ENCODE results near the gene MRPS5. TPM values are rescaled to one million over a fixed set of nuclear protein-coding genes. Genes with fewer than 3 reads are reported as not detected.
A peak's percentile ranks its signal among the peaks of the same experiment; 100 is the strongest.
"Not testable (repeated sequence)": the region's sequence is repeated elsewhere in the genome, so short reads cannot be mapped to it uniquely, and the experiment has no call there.

The MRPS5 gene
- polyA plus RNA-seq (ENCODE audit: insufficient read length): 61.1 TPM

- peak; percentile 87 for DNase-seq
These were observed at the start of gene MRPS5 for GRCh38 chr2:95121407-95122196. Gene MRPS5 (minus strand): TSS chr2:95121808. CDS start chr2:95121791, 17 bp downstream.

GRCh38 chr2:95166065-95166763, 44.6 kb upstream of the MRPS5 start:
- DNase-seq: no peak

- DNase-seq: peak; percentile 99
These were observed 43.9 kb upstream of the MRPS5 start, which contains the start of gene ZNF2 for GRCh38 chr2:95165371-95166064. Gene ZNF2 (plus strand): TSS chr2:95165809. CDS start chr2:95176227, 10,418 bp downstream.

GRCh38 chr2:95165030-95165370, 43.4 kb upstream of the MRPS5 start:
- no peak for DNase-seq

- DNase-seq: peak; percentile 69
These were observed 38.3 kb upstream of the MRPS5 start, which contains the start of gene ZNF514 for GRCh38 chr2:95159690-95160449. Gene ZNF514 (minus strand): TSS chr2:95159848. CDS start chr2:95153253, 6,595 bp downstream.

GRCh38 chr2:95158891-95159619, 37.4 kb upstream of the MRPS5 start:
- DNase-seq: peak; percentile 58

- no peak for DNase-seq
These were observed 36.8 kb upstream of the MRPS5 start for GRCh38 chr2:95158441-95158840.

- DNase-seq: no peak
These were observed 27.9 kb upstream of the MRPS5 start for GRCh38 chr2:95149397-95149984.

- no peak for DNase-seq
These were observed 22.2 kb upstream of the MRPS5 start for GRCh38 chr2:95143838-95144237.

GRCh38 chr2:95138702-95139101, 17.1 kb upstream of the MRPS5 start:
- no peak for DNase-seq

- no peak for DNase-seq
These were observed 566 bp upstream of the MRPS5 start for GRCh38 chr2:95122197-95122551.

- no peak for DNase-seq
These were observed 558 bp downstream of the MRPS5 start for GRCh38 chr2:95121093-95121406.

- DNase-seq: peak; percentile 48
These were observed 6.2 kb downstream of the MRPS5 start for GRCh38 chr2:95115418-95115817.

GRCh38 chr2:95113464-95113863, 8.1 kb downstream of the MRPS5 start:
- no peak for DNase-seq

- no peak for DNase-seq
These were observed 11.2 kb downstream of the MRPS5 start for GRCh38 chr2:95110395-95110794.

GRCh38 chr2:95109260-95109659, 12.3 kb downstream of the MRPS5 start:
- DNase-seq: no peak

GRCh38 chr2:95106081-95106480, 15.5 kb downstream of the MRPS5 start:
- DNase-seq: no peak

- no peak for DNase-seq
These were observed 17.0 kb downstream of the MRPS5 start for GRCh38 chr2:95104606-95105005.

- no peak for DNase-seq
These were observed 21.7 kb downstream of the MRPS5 start for GRCh38 chr2:95099910-95100309.

GRCh38 chr2:95098273-95098672, 23.3 kb downstream of the MRPS5 start:
- DNase-seq: not testable (repeated sequence)

- no peak for DNase-seq
These were observed 29.6 kb downstream of the MRPS5 start for GRCh38 chr2:95091885-95092555.
